ENCODE results near the gene TRMT10C. TPM values are rescaled to one million over a fixed set of nuclear protein-coding genes. Genes with fewer than 3 reads are reported as not detected.
"Not testable (repeated sequence)": the region's sequence is repeated elsewhere in the genome, so short reads cannot be mapped to it uniquely, and the experiment has no call there.

The TRMT10C gene
- total RNA-seq, 1 donor from 2014 or later, result 38.8 TPM

- no peak for DNase-seq (ENCODE audit: low read depth, low spot score)
Measured at GRCh38 chr3:101548527-101549105, 13.1 kb upstream of the TRMT10C start.

GRCh38 chr3:101549473-101549872 is 12.2 kb upstream of the TRMT10C start:
- DNase-seq (ENCODE audit: low read depth, low spot score), result no peak

- DNase-seq (ENCODE audit: low read depth, low spot score), result not testable (repeated sequence)
Measured at GRCh38 chr3:101551359-101552081, 10.1 kb upstream of the TRMT10C start.

GRCh38 chr3:101553381-101553780 is 8.3 kb upstream of the TRMT10C start:
- DNase-seq (ENCODE audit: low read depth, low spot score), result not testable (repeated sequence)

- DNase-seq (ENCODE audit: low read depth, low spot score), result no peak
Measured at GRCh38 chr3:101556064-101556463, 5.6 kb upstream of the TRMT10C start.

GRCh38 chr3:101567528-101568317 is 6.1 kb downstream of the TRMT10C start:
- no peak for DNase-seq (ENCODE audit: low read depth, low spot score)

- DNase-seq (ENCODE audit: low read depth, low spot score), result no peak
Measured at GRCh38 chr3:101571028-101571895, 9.6 kb downstream of the TRMT10C start.

- DNase-seq (ENCODE audit: low read depth, low spot score), result peak; percentile 97
Measured at GRCh38 chr3:101573449-101574387, 12.1 kb downstream of the TRMT10C start, which contains the start of gene PCNP. Gene PCNP (plus strand): TSS chr3:101574180. CDS start chr3:101574216, 36 bp downstream.

- DNase-seq (ENCODE audit: low read depth, low spot score), result no peak
Measured at GRCh38 chr3:101574388-101575112, 12.9 kb downstream of the TRMT10C start.

- DNase-seq (ENCODE audit: low read depth, low spot score), result no peak
Measured at GRCh38 chr3:101577286-101577685, 15.6 kb downstream of the TRMT10C start.

GRCh38 chr3:101588616-101589015 is 26.9 kb downstream of the TRMT10C start:
- no peak for DNase-seq (ENCODE audit: low read depth, low spot score)

- no peak for DNase-seq (ENCODE audit: low read depth, low spot score)
Measured at GRCh38 chr3:101591071-101591470, 29.4 kb downstream of the TRMT10C start.

- DNase-seq (ENCODE audit: low read depth, low spot score), result no peak
Measured at GRCh38 chr3:101602731-101603130, 41.1 kb downstream of the TRMT10C start.

GRCh38 chr3:101603184-101603583 is 41.5 kb downstream of the TRMT10C start:
- no peak for DNase-seq (ENCODE audit: low read depth, low spot score)

GRCh38 chr3:101605398-101605797 is 43.7 kb downstream of the TRMT10C start:
- DNase-seq (ENCODE audit: low read depth, low spot score), result not testable (repeated sequence)

- no peak for DNase-seq (ENCODE audit: low read depth, low spot score)
Measured at GRCh38 chr3:101611023-101611422, 49.4 kb downstream of the TRMT10C start.

GRCh38 chr3:101613014-101613413 is 51.3 kb downstream of the TRMT10C start:
- DNase-seq (ENCODE audit: low read depth, low spot score), result not testable (repeated sequence)

- DNase-seq (ENCODE audit: low read depth, low spot score), result no peak
Measured at GRCh38 chr3:101615525-101615924, 53.9 kb downstream of the TRMT10C start.

Measured in pulmonary artery endothelial cell (primary cell).